ENCODE data around the gene PPHLN1.

DNA sequence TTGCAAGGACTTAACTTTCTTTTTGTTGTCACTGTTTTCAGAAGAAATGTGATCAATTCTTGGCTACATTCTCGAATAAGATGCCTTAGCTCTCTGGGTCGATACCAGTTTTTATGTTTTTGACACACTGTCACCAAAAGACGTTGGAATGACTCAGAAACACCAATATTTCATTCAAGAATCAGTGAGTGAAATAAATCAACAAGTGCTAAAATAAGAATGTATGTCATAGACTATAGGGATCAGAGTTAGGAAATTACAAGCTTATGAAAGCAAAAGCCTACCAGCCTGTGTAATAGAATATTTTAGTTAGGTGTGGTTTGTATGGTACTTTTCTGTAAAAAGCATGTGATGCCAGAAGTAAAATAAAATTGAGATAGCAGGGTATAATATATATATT is 17.8 kb downstream of the PPHLN1 start:
- TF ChIP-seq, protein P1, sequence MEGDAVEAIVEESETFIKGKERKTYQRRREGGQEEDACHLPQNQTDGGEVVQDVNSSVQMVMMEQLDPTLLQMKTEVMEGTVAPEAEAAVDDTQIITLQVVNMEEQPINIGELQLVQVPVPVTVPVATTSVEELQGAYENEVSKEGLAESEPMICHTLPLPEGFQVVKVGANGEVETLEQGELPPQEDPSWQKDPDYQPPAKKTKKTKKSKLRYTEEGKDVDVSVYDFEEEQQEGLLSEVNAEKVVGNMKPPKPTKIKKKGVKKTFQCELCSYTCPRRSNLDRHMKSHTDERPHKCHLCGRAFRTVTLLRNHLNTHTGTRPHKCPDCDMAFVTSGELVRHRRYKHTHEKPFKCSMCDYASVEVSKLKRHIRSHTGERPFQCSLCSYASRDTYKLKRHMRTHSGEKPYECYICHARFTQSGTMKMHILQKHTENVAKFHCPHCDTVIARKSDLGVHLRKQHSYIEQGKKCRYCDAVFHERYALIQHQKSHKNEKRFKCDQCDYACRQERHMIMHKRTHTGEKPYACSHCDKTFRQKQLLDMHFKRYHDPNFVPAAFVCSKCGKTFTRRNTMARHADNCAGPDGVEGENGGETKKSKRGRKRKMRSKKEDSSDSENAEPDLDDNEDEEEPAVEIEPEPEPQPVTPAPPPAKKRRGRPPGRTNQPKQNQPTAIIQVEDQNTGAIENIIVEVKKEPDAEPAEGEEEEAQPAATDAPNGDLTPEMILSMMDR (IDR thresholded peaks at IDR 0.05), result no peak
- TF ChIP-seq POLR2A (IDR thresholded peaks at IDR 0.05), result no peak

All from Peyer's patch (tissue), 4 donors.